ENCODE data around the gene ZMYM5.

DNA sequence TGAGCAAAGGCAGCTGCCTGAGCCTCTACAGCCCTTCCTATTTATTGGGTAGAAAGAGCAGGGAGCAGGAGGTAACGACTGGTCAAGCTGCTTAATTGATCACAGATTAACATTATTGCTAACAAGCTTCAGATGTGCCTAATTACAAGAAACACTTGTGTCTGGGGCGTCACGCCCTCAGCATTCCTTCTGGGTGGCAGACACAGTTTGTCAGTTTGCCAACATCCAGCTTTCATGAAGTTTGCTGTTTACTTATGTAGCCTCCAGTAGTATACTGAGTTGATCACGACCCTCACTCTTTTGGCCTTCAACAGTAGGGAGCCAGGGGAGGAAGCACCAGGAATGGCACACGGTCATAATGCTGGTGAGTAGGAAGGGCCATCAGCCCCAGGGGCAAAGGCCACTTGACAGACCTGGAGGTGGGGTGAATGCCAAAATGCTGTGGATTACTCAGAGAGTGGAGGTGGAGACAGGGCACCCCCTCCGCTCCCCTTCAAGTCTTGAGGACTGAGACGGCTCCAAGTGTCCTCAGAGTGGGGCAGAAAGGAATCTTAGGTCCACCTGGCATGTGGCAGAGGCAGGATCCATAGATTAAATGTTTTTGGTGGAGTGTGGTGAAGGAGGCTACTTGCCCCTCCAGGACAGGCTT, 45.8 kb downstream of the ZMYM5 start:
- TF ChIP-seq, protein P1, sequence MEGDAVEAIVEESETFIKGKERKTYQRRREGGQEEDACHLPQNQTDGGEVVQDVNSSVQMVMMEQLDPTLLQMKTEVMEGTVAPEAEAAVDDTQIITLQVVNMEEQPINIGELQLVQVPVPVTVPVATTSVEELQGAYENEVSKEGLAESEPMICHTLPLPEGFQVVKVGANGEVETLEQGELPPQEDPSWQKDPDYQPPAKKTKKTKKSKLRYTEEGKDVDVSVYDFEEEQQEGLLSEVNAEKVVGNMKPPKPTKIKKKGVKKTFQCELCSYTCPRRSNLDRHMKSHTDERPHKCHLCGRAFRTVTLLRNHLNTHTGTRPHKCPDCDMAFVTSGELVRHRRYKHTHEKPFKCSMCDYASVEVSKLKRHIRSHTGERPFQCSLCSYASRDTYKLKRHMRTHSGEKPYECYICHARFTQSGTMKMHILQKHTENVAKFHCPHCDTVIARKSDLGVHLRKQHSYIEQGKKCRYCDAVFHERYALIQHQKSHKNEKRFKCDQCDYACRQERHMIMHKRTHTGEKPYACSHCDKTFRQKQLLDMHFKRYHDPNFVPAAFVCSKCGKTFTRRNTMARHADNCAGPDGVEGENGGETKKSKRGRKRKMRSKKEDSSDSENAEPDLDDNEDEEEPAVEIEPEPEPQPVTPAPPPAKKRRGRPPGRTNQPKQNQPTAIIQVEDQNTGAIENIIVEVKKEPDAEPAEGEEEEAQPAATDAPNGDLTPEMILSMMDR (IDR thresholded peaks at IDR 0.05), result no peak
- no peak for TF ChIP-seq POLR2A (IDR thresholded peaks at IDR 0.05)
